K562 (cell line): ENCODE results near the gene LRRC3C. TPM values are rescaled to one million over a fixed set of nuclear protein-coding genes. Genes with fewer than 3 reads are reported as not detected.

Source experiments
- ATAC-seq: fragments of 200-7000 bp; cut with Tn5 transposase; 3 replicates; pipeline ENCODE4 v1.9.1; 2020; ENCODE audit warnings: moderate library complexity
- BruUV-seq: library from RNA; stranded (reverse); fragments of 400-500 nt; replicated peaks from 2 replicates; lab custom pipeline; 2021; lab: Mats Ljungman, UMichigan
- CTCF ChIA-PET: fragments of 300-600 bp; formaldehyde crosslinking; extraction: SDS; loops from one replicate; lab custom pipeline; 2021; ENCODE audit warnings: low intra/inter-chr PET ratio; lab: Yijun Ruan, JAX
- POLR2A ChIA-PET: fragments of 300-600, 350-650 bp; sonication (Branson Sonifier 250); formaldehyde crosslinking; extraction: SDS; loops from one replicate; lab custom pipeline; 2021; ENCODE audit warnings: antibody characterized with exemption, inconsistent platforms; lab: Yijun Ruan, JAX
- DNase-seq, 4 experiments: peaks; one replicate each; pipeline versions ENCODE4 v3.0.0 to v3.0.0-alpha.2; 2011 to 2018; ENCODE audit warnings: low spot score in 3 of 4, mixed read lengths in 3 of 4; ENCODE audit errors: extremely low read depth in 1 of 4
- FAIRE-seq: peaks from 2 replicates; lab custom pipeline; 2011; peaks lifted over from hg19 to GRCh38; lab: Jason Lieb, UNC
- H2AFZ ChIP-seq: 2 replicates; pipeline ENCODE4 v1.6.0; 2011; ENCODE audit warnings: low read depth, low read length, control low read depth, inconsistent platforms
- H3K27ac ChIP-seq: fragments of 200-600 bp; 3 replicates; pipeline ENCODE4 v1.8.0; 2011; ENCODE audit warnings: low read depth, mild to moderate bottlenecking, control low read depth, inconsistent platforms, low read length, moderate library complexity, mixed read lengths; ENCODE audit errors: extremely low read depth
- H3K27me3 ChIP-seq, 2 experiments: fragments of 300-600 bp in 1 of 2; 2 replicates in 1 of 2; 3 replicates in 1 of 2; pipeline versions ENCODE4 v1.6.0 to v1.8.0; 2011; ENCODE audit warnings: inconsistent platforms in 2 of 2, low read length in 2 of 2, mild to moderate bottlenecking in 1 of 2, mixed read lengths in 1 of 2, moderate library complexity in 1 of 2; ENCODE audit not compliant: control insufficient read depth in 2 of 2, insufficient read depth in 2 of 2
- H3K36me3 ChIP-seq: fragments of 300-600 bp; 3 replicates; pipeline ENCODE4 v1.8.0; 2011; ENCODE audit warnings: mild to moderate bottlenecking, low read length, inconsistent platforms; ENCODE audit not compliant: control insufficient read depth, insufficient read depth
- H3K4me1 ChIP-seq, 2 experiments: fragments of 200-600 bp in 1 of 2; replicated peaks in 1 of 2; 2 replicates in 1 of 2; 3 replicates in 1 of 2; pipeline versions ENCODE4 v1.5.1 to v1.8.0; 2011; ENCODE audit warnings: inconsistent platforms in 2 of 2, low read length in 2 of 2, mild to moderate bottlenecking in 1 of 2, mixed read lengths in 1 of 2, moderate library complexity in 1 of 2; ENCODE audit not compliant: control insufficient read depth in 2 of 2, insufficient read depth in 2 of 2
- H3K4me2 ChIP-seq: 2 replicates; pipeline ENCODE4 v1.6.1; 2011; ENCODE audit warnings: low read length, control low read depth, inconsistent platforms, mixed read lengths; ENCODE audit not compliant: insufficient read depth
- H3K4me3 ChIP-seq: fragments of 200-600 bp; sonication (generic), shearing (Covaris generic); 2 replicates; pipeline ENCODE4 v1.5.1; 2016; ENCODE audit warnings: control low read depth, inconsistent platforms
- H3K79me2 ChIP-seq: fragments of 200-600 bp; 3 replicates; pipeline ENCODE4 v1.8.0; 2011; ENCODE audit warnings: low read length, inconsistent platforms; ENCODE audit not compliant: control insufficient read depth, insufficient read depth
- H3K9ac ChIP-seq, 2 experiments: 2 replicates each; pipeline versions ENCODE4 v1.6.0 to v1.6.1; 2011; ENCODE audit warnings: low read depth in 2 of 2, low read length in 2 of 2, control low read depth in 1 of 2, inconsistent platforms in 1 of 2, mild to moderate bottlenecking in 1 of 2, mixed read lengths in 1 of 2; ENCODE audit not compliant: insufficient read depth in 1 of 2
- H3K9me1 ChIP-seq: one replicate; pipeline ENCODE4 v1.6.0; 2011; ENCODE audit warnings: inconsistent platforms, mild to moderate bottlenecking, low read length, moderate library complexity; ENCODE audit not compliant: control insufficient read depth, insufficient read depth
- H3K9me3 ChIP-seq: replicated peaks from 2 replicates; pipeline ENCODE4 v1.5.1; 2011; ENCODE audit warnings: low read depth, low read length, inconsistent platforms; ENCODE audit not compliant: control insufficient read depth, insufficient read depth
- H4K20me1 ChIP-seq: replicated peaks from 2 replicates; pipeline ENCODE4 v1.6.1; 2011; ENCODE audit warnings: low read length, inconsistent platforms, mixed read lengths; ENCODE audit not compliant: control insufficient read depth, insufficient read depth
- EHMT2 ChIP-seq: fragments of 450-650 bp; IDR thresholded peaks from 2 replicates; pipeline ENCODE4 v1.6.1; 2018; ENCODE audit warnings: antibody characterized with exemption
- FOSL1 ChIP-seq: fragments of 200-800 bp; sonication (Bioruptor generic); conservative IDR thresholded peaks from 2 replicates; pipeline ENCODE4 v1.6.1; 2016; ENCODE audit warnings: missing genetic modification characterization, missing compliant biosample characterization
- HDAC3 ChIP-seq: fragments of 450-650 bp; IDR thresholded peaks from 2 replicates; pipeline ENCODE4 v1.6.1; 2018; ENCODE audit warnings: borderline replicate concordance, mild to moderate bottlenecking, moderate library complexity; ENCODE audit not compliant: partially characterized antibody
- HNRNPLL ChIP-seq: fragments of 200-400 bp; formaldehyde crosslinking; IDR thresholded peaks from 2 replicates; pipeline ENCODE4 v1.6.1; 2017; ENCODE audit warnings: low read length, low read depth, mild to moderate bottlenecking; ENCODE audit not compliant: poor library complexity, severe bottlenecking
- JUND ChIP-seq, 2 experiments: IDR thresholded peaks; 2 replicates in 1 of 2; 3 replicates in 1 of 2; pipeline ENCODE4 v1.6.1; 2011; ENCODE audit warnings: borderline replicate concordance in 2 of 2, low read depth in 2 of 2, low read length in 2 of 2, improper control_type of control experiment in 1 of 2, missing biosample characterization in 1 of 2, missing genetic modification characterization in 1 of 2, missing genetic modification reagents in 1 of 2
- KDM1A ChIP-seq, 2 experiments: fragments of 450-650 bp; IDR thresholded peaks; 2 replicates each; pipeline ENCODE4 v1.6.1; 2016; ENCODE audit warnings: mild to moderate bottlenecking in 2 of 2
- POU5F1 ChIP-seq: fragments of 150-350 bp; IDR thresholded peaks from 2 replicates; pipeline ENCODE4 v1.6.1; 2014; ENCODE audit warnings: borderline replicate concordance, low read length, low read depth, mild to moderate bottlenecking; ENCODE audit not compliant: partially characterized antibody
- RAD21 ChIP-seq, 2 experiments: fragments of 250-450 bp in 1 of 2; fragments of 450-650 bp in 1 of 2; sonication (Bioruptor Pico) in 1 of 2; formaldehyde crosslinking in 1 of 2; IDR thresholded peaks in 1 of 2; conservative IDR thresholded peaks in 1 of 2; 2 replicates each; pipeline versions ENCODE4 v1.4.0 to v1.8.0; 2020 to 2022; ENCODE audit warnings: mild to moderate bottlenecking in 2 of 2, moderate library complexity in 1 of 2
- RCOR1 ChIP-seq, 2 experiments: IDR thresholded peaks; 2 replicates each; pipeline ENCODE4 v1.6.1; 2012; ENCODE audit warnings: low read depth in 2 of 2, low read length in 2 of 2, borderline replicate concordance in 1 of 2, improper control_type of control experiment in 1 of 2
- SMARCA4 ChIP-seq: fragments of 450-650 bp; IDR thresholded peaks from 2 replicates; pipeline ENCODE4 v1.6.1; 2016
- TAF1 ChIP-seq: IDR thresholded peaks from 2 replicates; pipeline ENCODE4 v1.6.1; 2011; ENCODE audit warnings: mild to moderate bottlenecking, low read length, moderate library complexity; ENCODE audit not compliant: insufficient read depth, control insufficient read depth, severe bottlenecking; ENCODE audit errors: extremely low read depth
- ZFP36 ChIP-seq: fragments of 150-350 bp; IDR thresholded peaks from 2 replicates; pipeline ENCODE4 v1.6.1; 2018; ENCODE audit warnings: low read length, low read depth; ENCODE audit not compliant: partially characterized antibody
- ZNF121 ChIP-seq: sonication (generic); formaldehyde crosslinking; conservative IDR thresholded peaks from 2 replicates; pipeline ENCODE4 v1.8.0; 2022; ENCODE audit warnings: missing genetic modification reagents
- WGBS: fragments of 100-300 bp; shearing (Covaris generic); methylation state at CpG from one replicate; pipeline ENCODE4 v1.1.6; 2016; ENCODE audit warnings: low coverage, mixed read lengths; ENCODE audit not compliant: insufficient coverage; ENCODE audit errors: missing lambda C conversion rate; 5-methylcytosine and 5-hydroxymethylcytosine counted together
- in situ Hi-C: fragments of 300-500 bp; cut with MboI; formaldehyde crosslinking; loops from 4 replicates; pipeline ENCODE4 v1.15.0; 2018; ENCODE audit warnings: inconsistent platforms, mixed read lengths
- intact Hi-C: fragments of 100-400 bp; cut with micrococcal nuclease; formaldehyde crosslinking; loops from 2 replicates; pipeline ENCODE4 v1.14.2; 2022
- polyA plus RNA-seq, 8 experiments: library from polyadenylated mRNA; depleted of rRNA in 4 of 8; stranded (reverse) in 5 of 8; unstranded in 3 of 8; fragments of >200 nt; fragmentation: Nextera tagmentation in 2 of 8; fragmentation: Illumina TruSeq in 1 of 8; extraction: Ambion mirVana in 2 of 8; extraction: Trizol in 1 of 8; gene quantifications; 2 replicates each; pipeline versions ENCODE4 v1.2.1 to v1.2.3, GENCODE V29; 2011 to 2014; ENCODE audit warnings: inconsistent platforms in 1 of 8, missing spikeins in 1 of 8
- total RNA-seq, 7 experiments: library from RNA; depleted of rRNA in 6 of 7; stranded (reverse); fragments of >200 nt in 6 of 7; fragmentation: Illumina TruSeq in 2 of 7; extraction: Trizol in 2 of 7; gene quantifications; 2 replicates each; pipeline versions ENCODE4 v1.2.1 to v1.2.3, GENCODE V29; 2011 to 2021; ENCODE audit warnings: low replicate concordance in 1 of 7
- TF ChIP-seq, protein P1 (sequence below): fragments of 450-650 bp; IDR thresholded peaks from 2 replicates; pipeline ENCODE4 v1.6.1; 2017; ENCODE audit warnings: antibody characterized with exemption
- TF ChIP-seq, protein P2 (sequence below): sonication (generic); IDR thresholded peaks from 2 replicates; pipeline ENCODE4 v1.6.1; 2016
- TF ChIP-seq, protein P3 (sequence below), 2 experiments: fragments of 450-650 bp; IDR thresholded peaks; 2 replicates each; pipeline ENCODE4 v1.6.1; 2016

Gene LRRC3C
- total and polyA plus RNA-seq, 9 of the 15 experiments (the other 6 are each of a cell fraction or from before 2014, with no cell fraction given): not detected

DNA sequence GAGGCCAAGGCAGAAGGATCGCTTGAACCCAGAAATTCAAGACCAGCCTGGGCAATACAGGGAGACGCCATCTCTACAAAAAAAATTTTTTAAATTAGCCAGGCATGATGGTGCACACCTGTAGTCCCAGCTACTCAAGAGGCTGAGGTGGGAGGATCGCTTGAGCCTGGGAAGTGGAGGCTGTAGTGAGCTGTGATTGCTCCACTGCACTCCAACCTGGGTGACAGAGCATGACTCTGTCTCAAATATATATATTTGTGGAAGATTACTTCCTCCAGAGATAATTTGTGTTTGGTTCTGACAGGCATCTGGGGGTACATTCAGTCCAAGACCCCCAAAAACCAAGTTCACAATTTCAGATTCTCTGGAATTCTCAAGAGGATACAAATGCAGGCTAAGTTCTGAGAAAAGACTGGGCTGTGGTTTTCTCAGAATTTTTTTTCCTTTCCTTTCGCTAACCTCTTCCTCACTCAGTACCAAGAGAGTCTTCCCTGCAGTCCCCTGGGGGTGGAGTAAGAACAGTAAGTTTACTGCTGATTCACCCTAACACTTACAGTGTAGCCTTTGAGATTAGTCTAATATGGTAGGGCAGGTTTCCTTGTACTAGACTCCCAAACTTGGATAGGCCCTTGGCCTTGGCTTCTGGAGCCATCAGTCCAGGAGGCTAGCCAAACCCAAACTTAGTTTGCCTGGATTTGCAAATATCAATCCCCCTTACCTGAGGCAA lies 24.2 kb upstream of the LRRC3C start:
- Histone ChIP-seq H3K9ac (peak overlapping the region in 1 of 2 experiments; percentile 28; a peak in 1 of 4 replicates), H3K27me3 (no peaks in the 10 kb centered on the region), H2AFZ (peak overlapping the region; percentile 77), H3K4me3 (no peak overlapping the region), H3K9me1 (no peaks in the 10 kb centered on the region), H3K27ac (peak overlapping the region; percentile 75), H3K9me3 (no peaks in the 10 kb centered on the region), H4K20me1 (no peaks in the 10 kb centered on the region), H3K4me2 (peak overlapping the region; percentile 57), H3K79me2 (no peaks in the 10 kb centered on the region), H3K4me1 (peaks cover 3 to 10% of the 10 kb centered on the region in 2 experiments; a peak in 3 of 5 replicates), H3K36me3 (no peaks in the 10 kb centered on the region)
- FAIRE-seq (peak; percentile 90), ATAC-seq (peak; percentile 100), DNase-seq (peak; percentile 42 to 85 (median 62))
- POLR2A ChIA-PET: no interaction called here
- CTCF ChIA-PET: no interaction called here
- WGBS: 33% methylated on average over 4 of the region's 4 CpGs
- no TSS peak for BruUV-seq
- in situ Hi-C loops: no loop called here
- intact Hi-C loops: no loop called here
- no peak for TF ChIP-seq TAF1
- TF ChIP-seq, protein P1, sequence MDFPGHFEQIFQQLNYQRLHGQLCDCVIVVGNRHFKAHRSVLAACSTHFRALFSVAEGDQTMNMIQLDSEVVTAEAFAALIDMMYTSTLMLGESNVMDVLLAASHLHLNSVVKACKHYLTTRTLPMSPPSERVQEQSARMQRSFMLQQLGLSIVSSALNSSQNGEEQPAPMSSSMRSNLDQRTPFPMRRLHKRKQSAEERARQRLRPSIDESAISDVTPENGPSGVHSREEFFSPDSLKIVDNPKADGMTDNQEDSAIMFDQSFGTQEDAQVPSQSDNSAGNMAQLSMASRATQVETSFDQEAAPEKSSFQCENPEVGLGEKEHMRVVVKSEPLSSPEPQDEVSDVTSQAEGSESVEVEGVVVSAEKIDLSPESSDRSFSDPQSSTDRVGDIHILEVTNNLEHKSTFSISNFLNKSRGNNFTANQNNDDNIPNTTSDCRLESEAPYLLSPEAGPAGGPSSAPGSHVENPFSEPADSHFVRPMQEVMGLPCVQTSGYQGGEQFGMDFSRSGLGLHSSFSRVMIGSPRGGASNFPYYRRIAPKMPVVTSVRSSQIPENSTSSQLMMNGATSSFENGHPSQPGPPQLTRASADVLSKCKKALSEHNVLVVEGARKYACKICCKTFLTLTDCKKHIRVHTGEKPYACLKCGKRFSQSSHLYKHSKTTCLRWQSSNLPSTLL: peak; percentile 84
- no peak for TF ChIP-seq POU5F1
- TF ChIP-seq, protein P2, sequence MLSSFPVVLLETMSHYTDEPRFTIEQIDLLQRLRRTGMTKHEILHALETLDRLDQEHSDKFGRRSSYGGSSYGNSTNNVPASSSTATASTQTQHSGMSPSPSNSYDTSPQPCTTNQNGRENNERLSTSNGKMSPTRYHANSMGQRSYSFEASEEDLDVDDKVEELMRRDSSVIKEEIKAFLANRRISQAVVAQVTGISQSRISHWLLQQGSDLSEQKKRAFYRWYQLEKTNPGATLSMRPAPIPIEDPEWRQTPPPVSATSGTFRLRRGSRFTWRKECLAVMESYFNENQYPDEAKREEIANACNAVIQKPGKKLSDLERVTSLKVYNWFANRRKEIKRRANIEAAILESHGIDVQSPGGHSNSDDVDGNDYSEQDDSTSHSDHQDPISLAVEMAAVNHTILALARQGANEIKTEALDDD: peak; percentile 82
- 0 out of 4 replicates have a peak, but pooled peaks of 1 of the 2 experiments have one; percentile 20 for TF ChIP-seq KDM1A (IDR thresholded peaks at IDR 0.05)
- TF ChIP-seq, protein P3, sequence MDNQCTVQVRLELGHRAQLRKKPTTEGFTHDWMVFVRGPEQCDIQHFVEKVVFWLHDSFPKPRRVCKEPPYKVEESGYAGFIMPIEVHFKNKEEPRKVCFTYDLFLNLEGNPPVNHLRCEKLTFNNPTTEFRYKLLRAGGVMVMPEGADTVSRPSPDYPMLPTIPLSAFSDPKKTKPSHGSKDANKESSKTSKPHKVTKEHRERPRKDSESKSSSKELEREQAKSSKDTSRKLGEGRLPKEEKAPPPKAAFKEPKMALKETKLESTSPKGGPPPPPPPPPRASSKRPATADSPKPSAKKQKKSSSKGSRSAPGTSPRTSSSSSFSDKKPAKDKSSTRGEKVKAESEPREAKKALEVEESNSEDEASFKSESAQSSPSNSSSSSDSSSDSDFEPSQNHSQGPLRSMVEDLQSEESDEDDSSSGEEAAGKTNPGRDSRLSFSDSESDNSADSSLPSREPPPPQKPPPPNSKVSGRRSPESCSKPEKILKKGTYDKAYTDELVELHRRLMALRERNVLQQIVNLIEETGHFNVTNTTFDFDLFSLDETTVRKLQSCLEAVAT (IDR thresholded peaks at IDR 0.05): peak in 1 of 2 experiments; percentile 31; a peak in 1 of 4 replicates
- TF ChIP-seq FOSL1 (tag): 0 out of 2 replicates have a peak, but pooled peaks have one; percentile 32
- TF ChIP-seq RAD21 (CRISPR knock-in tag; conservative IDR thresholded peaks at IDR 0.05 in 1 of 2, IDR thresholded peaks at IDR 0.05 in 1 of 2): peak in 1 of 2 experiments; percentile 36; a peak in 2 of 4 replicates
- peak; percentile 87 for TF ChIP-seq EHMT2
- TF ChIP-seq HNRNPLL: no peak
- TF ChIP-seq ZNF121 (CRISPR knock-in tag): no peak
- TF ChIP-seq RCOR1 (IDR thresholded peaks at IDR 0.05; ENCODE audit: borderline replicate concordance in 1 of 2, low read depth in 2 of 2, low read length in 2 of 2): 0 out of 4 replicates have a peak, but pooled peaks of 1 of the 2 experiments have one; percentile 15
- TF ChIP-seq ZFP36: peak; percentile 9
- TF ChIP-seq HDAC3: no peak
- TF ChIP-seq SMARCA4: peak; percentile 62; the same call in 1 of the 2 replicates
- TF ChIP-seq JUND (IDR thresholded peaks at IDR 0.05; ENCODE audit: borderline replicate concordance, low read depth, low read length): peak; percentile 28; the same call in 1 of the 2 replicates
- peak; percentile 44; the same call in 1 of the 3 replicates for TF ChIP-seq JUND (tag; IDR thresholded peaks at IDR 0.05; ENCODE audit: borderline replicate concordance, low read depth, low read length)
